Endothelial cell of umbilical vein (primary cell): ENCODE data around the gene LCE1D. TPM values are rescaled to one million over a fixed set of nuclear protein-coding genes. Genes with fewer than 3 reads are reported as not detected.
A peak's percentile ranks its signal among the peaks of the same experiment; 100 is the strongest.

ENCODE experiments used
- BruUV-seq: library from RNA; stranded (reverse); fragments of 400-500 nt; replicated peaks from 2 replicates; lab custom pipeline; 2021; lab: Mats Ljungman, UMichigan
- CTCF ChIA-PET: fragments of 300-600, 350-600 bp; sonication (Branson Sonifier 250); formaldehyde crosslinking; loops from one replicate; lab custom pipeline; 2021; ENCODE audit warnings: antibody characterized with exemption, inconsistent platforms; lab: Charles Lee
- POLR2A ChIA-PET: fragments of 300-600, 350-600 bp; sonication (Branson Sonifier 250); formaldehyde crosslinking; loops from one replicate; lab custom pipeline; 2021; ENCODE audit warnings: antibody characterized with exemption, inconsistent platforms; lab: Charles Lee
- DNase-seq: peaks from one replicate; pipeline ENCODE4 v3.0.0-alpha.2; 2011; ENCODE audit warnings: low read depth, low spot score
- FAIRE-seq: peaks from 2 replicates; lab custom pipeline; 2011; peaks lifted over from hg19 to GRCh38; lab: Jason Lieb, UNC
- H2AFZ ChIP-seq: 2 replicates; pipeline ENCODE4 v1.6.0; 2012; ENCODE audit warnings: low read depth, low read length, control low read depth, inconsistent platforms
- H3K27ac ChIP-seq: 2 replicates; pipeline ENCODE4 v1.5.1; 2011; ENCODE audit warnings: low read depth, mild to moderate bottlenecking, control low read depth, low read length, moderate library complexity; ENCODE audit not compliant: insufficient read depth
- H3K27me3 ChIP-seq, 2 experiments: 2 replicates each; pipeline versions ENCODE4 v1.6.0 to v1.6.1; 2011; ENCODE audit warnings: low read length in 2 of 2, mixed read lengths in 1 of 2; ENCODE audit not compliant: control insufficient read depth in 2 of 2, insufficient read depth in 2 of 2
- H3K36me3 ChIP-seq, 2 experiments: 2 replicates in 1 of 2; 3 replicates in 1 of 2; pipeline ENCODE4 v1.5.1; 2011; ENCODE audit warnings: low read length in 2 of 2, mild to moderate bottlenecking in 1 of 2, moderate library complexity in 1 of 2; ENCODE audit not compliant: control insufficient read depth in 2 of 2, insufficient read depth in 2 of 2; ENCODE audit errors: extremely low read depth in 1 of 2
- H3K4me1 ChIP-seq: 3 replicates; pipeline ENCODE4 v1.5.1; 2011; ENCODE audit warnings: mild to moderate bottlenecking, low read length; ENCODE audit not compliant: control insufficient read depth, insufficient read depth; ENCODE audit errors: extremely low read depth
- H3K4me2 ChIP-seq: 2 replicates; pipeline ENCODE4 v1.6.1; 2011; ENCODE audit warnings: low read length, control low read depth, mixed read lengths; ENCODE audit not compliant: insufficient read depth
- H3K4me3 ChIP-seq, 3 experiments: fragments of 200-600 bp in 1 of 3; sonication (generic), shearing (Covaris generic) in 1 of 3; replicated peaks in 1 of 3; 2 replicates each; pipeline ENCODE4 v1.5.1; 2011 to 2016; ENCODE audit warnings: control low read depth in 3 of 3, low read length in 3 of 3, mild to moderate bottlenecking in 2 of 3, inconsistent platforms in 1 of 3, low read depth in 1 of 3, moderate library complexity in 1 of 3; ENCODE audit not compliant: insufficient read depth in 1 of 3
- H3K79me2 ChIP-seq: 2 replicates; pipeline ENCODE4 v1.6.0; 2012; ENCODE audit warnings: low read length, inconsistent platforms; ENCODE audit not compliant: control insufficient read depth, insufficient read depth
- H3K9ac ChIP-seq: replicated peaks from 2 replicates; pipeline ENCODE3; 2011; ENCODE audit warnings: low read length, control low read depth; ENCODE audit not compliant: insufficient read depth; ENCODE audit errors: extremely low read depth
- H3K9me1 ChIP-seq: replicated peaks from 3 replicates; pipeline ENCODE4 v1.6.0; 2011; ENCODE audit warnings: mild to moderate bottlenecking, low read length; ENCODE audit not compliant: control insufficient read depth, insufficient read depth; ENCODE audit errors: extremely low read depth
- H3K9me3 ChIP-seq: replicated peaks from 2 replicates; pipeline ENCODE4 v1.5.1; 2012; ENCODE audit warnings: low read length, inconsistent platforms; ENCODE audit not compliant: control insufficient read depth, insufficient read depth
- H4K20me1 ChIP-seq: replicated peaks from 2 replicates; pipeline ENCODE3; 2011; ENCODE audit warnings: mild to moderate bottlenecking, low read length; ENCODE audit not compliant: control insufficient read depth, insufficient read depth; ENCODE audit errors: extremely low read depth
- EZH2 ChIP-seq: IDR thresholded peaks from 2 replicates; pipeline ENCODE4 v1.6.1; 2012; ENCODE audit warnings: borderline replicate concordance, low read depth, mild to moderate bottlenecking, moderate library complexity, low read length, inconsistent platforms; ENCODE audit not compliant: severe bottlenecking
- JUN ChIP-seq: IDR thresholded peaks from 2 replicates; pipeline ENCODE4 v1.6.1; 2011; ENCODE audit warnings: borderline replicate concordance, low read depth; ENCODE audit not compliant: insufficient read length, insufficient read depth
- MYC ChIP-seq: IDR thresholded peaks from one replicate; pipeline ENCODE4 v1.6.1; 2011; ENCODE audit warnings: mild to moderate bottlenecking, low read depth, low read length
- POLR2A ChIP-seq: IDR thresholded peaks from 2 replicates; pipeline ENCODE4 v1.6.1; 2012; ENCODE audit warnings: low read depth, mild to moderate bottlenecking, control low read depth, low read length
- POLR2AphosphoS5 ChIP-seq: IDR thresholded peaks from 2 replicates; pipeline ENCODE4 v1.6.1; 2012; ENCODE audit warnings: low read depth, mild to moderate bottlenecking, control low read depth, low read length, moderate library complexity; ENCODE audit not compliant: insufficient read depth
- dilution Hi-C: fragments of 300-500 bp; cut with MboI; formaldehyde crosslinking; loops from one replicate; pipeline ENCODE4 v1.15.0; 2019; ENCODE audit warnings: low sequenced_read_pairs; ENCODE audit not compliant: extremely low pct_ligation_motif_present
- intact Hi-C: fragments of 100-400 bp; cut with micrococcal nuclease; formaldehyde crosslinking; loops from one replicate; pipeline ENCODE4 v1.10.0; 2022
- polyA plus RNA-seq, 4 experiments: library from polyadenylated mRNA; depleted of rRNA in 3 of 4; stranded (reverse) in 3 of 4; unstranded in 1 of 4; fragments of >200 nt; gene quantifications; 2 replicates each; pipeline versions ENCODE4 v1.2.1 to v1.2.3, GENCODE V29; 2011 to 2012; ENCODE audit warnings: missing spikeins in 1 of 4
- total RNA-seq: library from RNA; stranded (reverse); gene quantifications from 2 replicates; pipeline ENCODE4 v1.2.3, GENCODE V29; 2021
- TF ChIP-seq, protein P1 (sequence below), 2 donors: IDR thresholded peaks; 1 replicate in 1 of 2; 2 replicates in 1 of 2; pipeline ENCODE4 v1.5.1; 2011; ENCODE audit warnings: low read length in 2 of 2, mild to moderate bottlenecking in 2 of 2, moderate library complexity in 2 of 2, control low read depth in 1 of 2, inconsistent platforms in 1 of 2, low read depth in 1 of 2; ENCODE audit not compliant: insufficient read depth in 1 of 2; ENCODE audit errors: extremely low read depth in 1 of 2

Gene LCE1D
- total and polyA plus RNA-seq, 2 donors (not counting 3 experiments of a cell fraction or from before 2014, with no cell fraction given) = not detected

DNA sequence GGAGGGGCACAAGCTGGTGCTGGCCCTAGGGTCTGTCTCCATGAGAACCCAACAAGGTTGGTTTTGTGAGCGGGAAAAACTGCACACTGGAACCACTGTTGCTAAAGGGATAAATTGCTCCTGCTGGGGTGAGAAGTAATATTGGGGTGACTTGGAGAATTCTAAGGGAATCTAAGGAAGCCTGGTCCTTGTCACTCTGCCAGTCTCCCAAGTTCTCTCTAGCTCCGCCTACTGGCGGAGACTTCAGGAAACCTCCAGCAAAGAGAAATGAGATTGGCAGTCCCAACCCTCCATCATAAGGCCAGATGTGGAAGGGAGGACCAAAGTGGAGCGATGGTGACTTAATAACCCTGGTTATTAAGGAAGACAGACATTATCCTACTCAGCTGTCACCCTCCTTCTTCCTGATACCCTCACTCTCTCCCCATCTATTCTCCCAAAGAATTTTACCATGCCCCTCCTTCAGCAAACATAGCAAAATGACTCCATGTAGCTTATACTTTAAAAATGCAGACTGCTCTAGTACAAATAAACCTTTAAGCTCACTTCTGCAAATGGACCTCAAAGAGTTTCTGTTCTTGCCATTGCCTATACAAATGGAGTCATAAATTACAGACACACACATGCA, 18.9 kb upstream of the LCE1D start:
- Histone ChIP-seq H3K9ac (no peak overlapping the region), H3K9me3 (no peaks in the 10 kb centered on the region), H4K20me1 (no peaks in the 10 kb centered on the region), H3K27me3 (no peaks in the 10 kb centered on the region), H2AFZ (no peak overlapping the region), H3K27ac (no peak overlapping the region), H3K36me3 (no peaks in the 10 kb centered on the region), H3K9me1 (no peaks in the 10 kb centered on the region), H3K4me1 (no peaks in the 10 kb centered on the region), H3K4me3 (no peak overlapping the region), H3K4me2 (no peak overlapping the region), H3K79me2 (no peaks in the 10 kb centered on the region)
- DNase-seq = no peak
- no peak for FAIRE-seq
- intact Hi-C loops = no loop called here
- no TSS peak for BruUV-seq
- ChIA-PET CTCF (no interaction called here), POLR2A (no interaction called here)
- dilution Hi-C loops = no loop called here
- TF ChIP-seq JUN (no peak), EZH2 (no peak), MYC (no peak), POLR2AphosphoS5 (no peak), POLR2A (no peak)
- TF ChIP-seq, protein P1, sequence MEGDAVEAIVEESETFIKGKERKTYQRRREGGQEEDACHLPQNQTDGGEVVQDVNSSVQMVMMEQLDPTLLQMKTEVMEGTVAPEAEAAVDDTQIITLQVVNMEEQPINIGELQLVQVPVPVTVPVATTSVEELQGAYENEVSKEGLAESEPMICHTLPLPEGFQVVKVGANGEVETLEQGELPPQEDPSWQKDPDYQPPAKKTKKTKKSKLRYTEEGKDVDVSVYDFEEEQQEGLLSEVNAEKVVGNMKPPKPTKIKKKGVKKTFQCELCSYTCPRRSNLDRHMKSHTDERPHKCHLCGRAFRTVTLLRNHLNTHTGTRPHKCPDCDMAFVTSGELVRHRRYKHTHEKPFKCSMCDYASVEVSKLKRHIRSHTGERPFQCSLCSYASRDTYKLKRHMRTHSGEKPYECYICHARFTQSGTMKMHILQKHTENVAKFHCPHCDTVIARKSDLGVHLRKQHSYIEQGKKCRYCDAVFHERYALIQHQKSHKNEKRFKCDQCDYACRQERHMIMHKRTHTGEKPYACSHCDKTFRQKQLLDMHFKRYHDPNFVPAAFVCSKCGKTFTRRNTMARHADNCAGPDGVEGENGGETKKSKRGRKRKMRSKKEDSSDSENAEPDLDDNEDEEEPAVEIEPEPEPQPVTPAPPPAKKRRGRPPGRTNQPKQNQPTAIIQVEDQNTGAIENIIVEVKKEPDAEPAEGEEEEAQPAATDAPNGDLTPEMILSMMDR (IDR thresholded peaks at IDR 0.05; ENCODE audit: extremely low read depth in 1 of 2, insufficient read depth in 1 of 2, low read depth in 1 of 2, low read length in 2 of 2) = peak in 1 of 2 donors; percentile 19
